H54 (cell line): Measurements from ENCODE around the gene MNAT1.
"Not testable (repeated sequence)": the region's sequence is repeated elsewhere in the genome, so short reads cannot be mapped to it uniquely, and the experiment has no call there.

Source experiments
- DNase-seq: peaks from one replicate; pipeline ENCODE4 v3.0.0; 2011; ENCODE audit warnings: low spot score, mixed read lengths; ENCODE audit not compliant: insufficient read length
- FAIRE-seq: peaks from 3 replicates; lab custom pipeline; 2011; peaks lifted over from hg19 to GRCh38; lab: Jason Lieb, UNC
- POLR2A ChIP-seq: IDR thresholded peaks from 2 replicates; pipeline ENCODE4 v1.6.1; 2011; ENCODE audit warnings: low read depth, mild to moderate bottlenecking, low read length

The MNAT1 gene

GRCh38 chr14:60863249-60863648, 128.7 kb downstream of the MNAT1 start:
- no peak for FAIRE-seq
- no peak for TF ChIP-seq POLR2A
- DNase-seq, result no peak

GRCh38 chr14:60865378-60866127, 131.0 kb downstream of the MNAT1 start:
- FAIRE-seq (no peak), DNase-seq (no peak)
- no peak for TF ChIP-seq POLR2A

- no peak for TF ChIP-seq POLR2A
- DNase-seq (no peak), FAIRE-seq (no peak)
Measured at GRCh38 chr14:60867503-60868172, 133.1 kb downstream of the MNAT1 start.

- FAIRE-seq (no peak), DNase-seq (no peak)
- TF ChIP-seq POLR2A, result no peak
Measured at GRCh38 chr14:60878121-60878520, 143.6 kb downstream of the MNAT1 start.

- no peak for FAIRE-seq
- TF ChIP-seq POLR2A, result no peak
- no peak for DNase-seq
Measured at GRCh38 chr14:60878536-60878935, 144.0 kb downstream of the MNAT1 start.

- DNase-seq (no peak), FAIRE-seq (no peak)
- TF ChIP-seq POLR2A, result no peak
Measured at GRCh38 chr14:60882219-60882618, 147.7 kb downstream of the MNAT1 start.

- no peak for TF ChIP-seq POLR2A
Measured at GRCh38 chr14:60884134-60884533, 149.6 kb downstream of the MNAT1 start.

GRCh38 chr14:60890636-60891035, 156.1 kb downstream of the MNAT1 start:
- DNase-seq, FAIRE-seq: not testable (repeated sequence)

More at GRCh38 chr14:60884134-60884533, 149.6 kb downstream of the MNAT1 start:
- DNase-seq (no peak), FAIRE-seq (no peak)

GRCh38 chr14:60893911-60894310, 159.3 kb downstream of the MNAT1 start:
- no peak for TF ChIP-seq POLR2A
- FAIRE-seq (no peak), DNase-seq (no peak)

- no peak for TF ChIP-seq POLR2A
- DNase-seq (no peak), FAIRE-seq (no peak)
Measured at GRCh38 chr14:60904381-60904780, 169.8 kb downstream of the MNAT1 start.

- FAIRE-seq, result no peak
- DNase-seq, result no peak
- no peak for TF ChIP-seq POLR2A
Measured at GRCh38 chr14:60905923-60906322, 171.4 kb downstream of the MNAT1 start.

- no peak for DNase-seq
- FAIRE-seq, result no peak
- TF ChIP-seq POLR2A, result no peak
Measured at GRCh38 chr14:60915781-60916180, 181.2 kb downstream of the MNAT1 start.

GRCh38 chr14:60922050-60922449, 187.5 kb downstream of the MNAT1 start:
- DNase-seq (no peak), FAIRE-seq (no peak)
- TF ChIP-seq POLR2A, result no peak

GRCh38 chr14:60925286-60925685, 190.7 kb downstream of the MNAT1 start:
- no peak for TF ChIP-seq POLR2A
- no peak for DNase-seq
- FAIRE-seq, result no peak

- DNase-seq (no peak), FAIRE-seq (no peak)
- no peak for TF ChIP-seq POLR2A
Measured at GRCh38 chr14:60926002-60926401, 191.4 kb downstream of the MNAT1 start.
